IPS-NIHi11 (cell line): ENCODE results near the gene FARSA.
A peak's percentile ranks its signal among the peaks of the same experiment; 100 is the strongest.
"Not testable (repeated sequence)": the region's sequence is repeated elsewhere in the genome, so short reads cannot be mapped to it uniquely, and the experiment has no call there.

Experiments
- DNase-seq: peaks from one replicate; pipeline ENCODE4 v3.0.0; 2012; ENCODE audit warnings: mixed read lengths, low spot score

FARSA gene

GRCh38 chr19:12890299-12890786 lies 43.2 kb downstream of the FARSA start:
- DNase-seq, result not testable (repeated sequence)

DNA sequence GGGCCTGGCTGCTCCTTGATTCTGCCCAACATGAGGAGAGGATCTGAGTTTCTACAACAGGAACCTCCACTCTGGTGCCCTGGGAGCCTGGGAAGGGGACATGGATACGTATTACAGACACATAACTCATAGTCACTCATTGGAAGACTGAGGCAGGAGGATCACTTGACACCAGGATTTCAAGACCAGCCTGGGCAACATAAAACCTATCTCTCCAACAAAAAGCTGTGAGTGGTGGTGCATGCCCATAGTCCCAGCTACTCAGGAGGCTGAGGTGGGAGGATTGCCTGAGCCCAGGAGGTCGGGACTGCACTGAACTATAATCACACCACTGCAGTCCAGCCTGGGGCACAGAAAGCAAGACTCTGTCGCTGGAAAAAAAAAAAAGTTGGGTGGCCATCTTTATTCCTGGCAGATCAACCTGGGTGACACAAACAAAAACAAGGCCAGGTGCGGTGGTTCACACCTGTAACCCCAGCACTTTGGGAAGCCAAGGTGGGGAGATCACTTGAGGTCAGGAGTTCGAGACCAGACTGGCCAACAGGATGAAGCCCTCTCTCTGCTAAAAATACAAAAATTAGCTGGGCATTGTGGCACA lies 45.4 kb downstream of the FARSA start:
- no peak for DNase-seq

GRCh38 chr19:12886969-12887747 lies 46.4 kb downstream of the FARSA start, which contains the start of gene KLF1:
KLF1 (minus strand) TSS chr19:12887201; CDS start chr19:12887140, 61 bp downstream.
- DNase-seq, result no peak

DNA sequence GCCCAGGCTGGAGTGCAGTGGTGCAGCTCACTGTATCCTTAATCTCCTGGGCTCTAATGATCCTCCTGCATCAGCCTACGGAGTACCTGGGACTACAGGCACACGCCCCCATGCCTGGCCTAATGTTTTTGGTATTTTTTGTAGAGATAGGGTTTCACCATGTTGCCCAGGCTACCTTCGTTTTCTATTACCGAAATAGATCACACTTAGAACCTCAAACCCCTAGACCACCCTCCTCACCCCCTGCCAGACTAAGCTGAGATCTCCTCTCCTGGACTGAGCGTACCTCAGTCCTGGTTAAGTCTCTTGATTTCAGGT lies 46.9 kb downstream of the FARSA start:
- no peak for DNase-seq

DNA sequence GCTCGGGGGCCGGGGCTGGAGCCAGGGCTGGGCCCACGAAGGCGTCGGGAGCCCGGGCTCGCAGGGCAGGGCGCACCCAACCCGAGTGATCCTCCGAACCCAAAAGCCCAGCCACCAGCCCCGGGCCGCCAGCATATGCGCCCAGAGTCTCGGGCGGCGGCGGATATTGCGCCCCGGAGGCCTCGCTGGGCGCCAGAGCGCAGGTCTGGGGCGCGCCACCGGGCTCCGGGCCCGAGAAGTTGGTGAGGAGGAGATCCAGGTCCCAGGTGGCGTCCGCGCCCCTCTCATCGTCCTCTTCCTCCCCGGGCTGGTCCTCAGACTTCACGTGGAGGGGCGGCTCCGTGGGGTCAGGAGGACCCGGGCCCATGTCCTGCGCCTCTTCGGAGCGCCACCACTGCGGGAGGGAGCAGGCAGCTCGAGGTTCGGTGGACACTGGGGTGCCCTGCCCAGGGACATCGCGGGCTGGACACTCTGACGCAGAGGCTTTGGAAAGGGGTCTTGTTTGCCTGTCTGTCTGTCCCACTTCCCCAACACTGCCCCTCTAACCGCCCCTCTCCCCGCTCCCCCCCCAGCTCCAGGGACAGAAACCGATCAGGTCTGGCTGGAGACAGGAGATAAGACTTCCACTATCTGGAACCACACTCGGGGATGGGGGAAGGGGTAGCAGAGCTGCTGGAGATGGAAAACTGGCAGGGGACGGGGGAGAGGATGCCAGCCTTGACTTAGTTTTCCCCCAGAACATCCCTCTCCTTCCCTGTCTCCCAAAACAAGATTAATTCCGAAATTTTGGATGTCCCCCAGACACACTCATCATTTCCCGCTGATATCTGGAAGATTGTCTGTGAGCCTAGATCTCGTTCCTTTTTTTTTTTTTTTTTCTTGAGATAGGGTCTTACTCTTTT lies 47.5 kb downstream of the FARSA start:
- DNase-seq, result no peak

GRCh38 chr19:12884926-12885748 lies 48.4 kb downstream of the FARSA start:
- peak; percentile 83 for DNase-seq

- DNase-seq, result no peak
Observed at GRCh38 chr19:12884627-12884925, 48.9 kb downstream of the FARSA start.

GRCh38 chr19:12884202-12884601 lies 49.3 kb downstream of the FARSA start:
- DNase-seq, result no peak

DNA sequence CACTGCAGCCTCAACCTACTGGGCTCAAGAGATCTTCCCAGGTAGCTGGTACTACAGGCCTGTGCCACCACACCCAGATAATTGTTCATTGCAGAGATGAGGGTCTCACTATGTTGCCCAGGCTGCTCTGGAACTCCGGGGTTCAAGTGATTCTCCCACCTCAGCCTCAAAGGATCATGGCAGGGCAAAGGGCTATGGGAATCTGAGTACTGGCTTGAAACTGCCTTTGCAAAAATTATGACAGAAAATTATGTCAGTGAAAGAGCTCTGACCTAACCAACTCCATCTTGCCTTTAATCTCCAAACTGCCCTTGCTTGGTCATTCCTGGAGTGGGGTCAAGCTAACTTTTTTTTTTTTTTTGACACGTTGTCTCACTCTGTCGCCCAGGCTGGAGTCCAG lies 50.9 kb downstream of the FARSA start:
- no peak for DNase-seq

GRCh38 chr19:12881172-12881808 lies 52.2 kb downstream of the FARSA start, which contains the start of gene DNASE2:
DNASE2 (minus strand) TSS chr19:12881449; CDS start chr19:12881375, 74 bp downstream.
- peak; percentile 95 for DNase-seq

DNA sequence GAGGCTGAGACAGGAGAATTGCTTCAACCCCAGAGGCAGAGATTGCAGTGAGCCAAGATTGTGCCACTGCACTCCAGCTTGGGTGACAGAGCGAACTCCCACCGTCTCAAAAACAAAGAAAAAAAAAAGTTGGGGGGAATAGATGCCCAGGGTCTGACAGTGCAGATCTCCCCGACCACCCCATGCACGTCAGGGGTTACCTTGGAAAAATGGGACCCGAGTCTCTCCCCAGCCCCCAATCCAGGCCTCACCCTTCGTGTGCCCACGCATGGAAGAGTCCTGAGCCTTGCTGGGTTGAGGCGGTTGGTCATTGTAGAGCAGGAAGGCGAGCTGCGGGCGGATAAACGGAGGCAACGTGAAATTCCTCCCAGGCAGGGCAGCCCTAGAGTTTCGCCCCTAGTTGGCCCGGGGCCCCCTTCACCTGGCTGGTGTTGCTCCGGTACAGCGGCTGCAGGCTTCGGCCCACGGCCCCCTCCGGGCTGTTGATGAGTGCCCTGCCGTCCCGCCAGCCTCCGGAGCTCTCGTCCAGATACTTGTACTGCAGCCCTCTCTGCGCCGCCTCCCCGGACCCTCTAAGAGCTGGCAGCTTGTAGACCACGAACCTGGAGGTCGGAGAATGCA lies 52.9 kb downstream of the FARSA start:
- DNase-seq, result peak; percentile 60

DNA sequence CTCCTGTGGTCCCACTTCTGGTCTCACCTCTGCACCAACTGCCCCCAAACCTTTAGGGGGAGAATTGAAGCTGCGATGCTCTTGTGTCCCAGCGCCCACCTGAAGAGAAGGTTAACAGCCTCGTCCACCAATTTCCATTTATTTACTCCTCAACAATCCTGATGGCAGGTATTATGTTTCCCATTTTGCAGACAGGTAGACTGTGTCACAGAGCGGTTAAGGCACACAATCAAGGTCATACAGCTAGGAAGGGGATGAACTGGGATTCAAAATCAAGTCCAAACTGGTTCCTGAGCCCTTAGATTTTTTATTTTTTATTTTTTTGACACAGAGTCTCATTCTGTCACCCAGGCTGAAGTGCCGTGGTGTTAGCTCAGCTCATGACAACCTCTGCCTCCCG lies 58.4 kb downstream of the FARSA start:
- DNase-seq, result no peak

DNA sequence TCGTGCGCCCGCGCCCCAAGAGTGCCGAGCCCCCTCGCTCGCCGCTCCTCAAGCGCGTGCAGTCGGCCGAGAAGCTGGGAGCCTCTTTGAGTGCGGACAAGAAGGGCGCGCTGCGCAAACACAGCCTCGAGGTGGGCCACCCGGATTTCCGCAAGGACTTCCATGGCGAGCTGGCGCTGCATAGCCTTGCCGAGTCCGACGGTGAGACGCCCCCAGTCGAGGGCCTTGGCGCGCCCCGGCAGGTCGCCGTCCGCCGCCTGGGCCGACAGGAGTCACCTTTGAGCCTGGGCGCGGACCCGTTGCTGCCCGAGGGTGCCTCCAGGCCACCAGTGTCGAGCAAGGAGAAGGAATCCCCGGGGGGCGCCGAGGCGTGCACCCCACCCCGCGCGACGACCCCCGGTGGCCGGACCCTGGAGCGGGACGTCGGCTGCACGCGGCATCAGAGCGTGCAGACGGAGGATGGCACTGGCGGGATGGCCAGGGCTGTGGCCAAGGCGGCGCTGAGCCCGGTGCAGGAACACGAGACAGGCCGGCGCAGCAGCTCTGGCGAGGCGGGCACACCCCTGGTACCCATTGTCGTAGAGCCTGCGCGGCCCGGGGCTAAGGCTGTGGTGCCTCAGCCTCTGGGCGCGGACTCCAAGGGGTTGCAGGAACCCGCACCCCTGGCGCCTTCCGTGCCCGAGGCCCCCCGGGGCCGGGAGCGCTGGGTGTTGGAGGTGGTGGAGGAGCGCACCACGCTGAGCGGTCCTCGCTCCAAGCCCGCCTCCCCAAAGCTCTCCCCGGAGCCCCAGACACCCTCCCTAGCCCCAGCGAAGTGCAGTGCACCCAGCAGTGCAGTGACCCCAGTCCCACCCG lies 59.4 kb downstream of the FARSA start:
- no peak for DNase-seq

- peak; percentile 67 for DNase-seq
Observed at GRCh38 chr19:12872941-12873890, 60.3 kb downstream of the FARSA start.
